K562 (cell line): Measurements from ENCODE around the gene ZNF554. TPM values are rescaled to one million over a fixed set of nuclear protein-coding genes. Genes with fewer than 3 reads are reported as not detected.

Experiments
- ATAC-seq: fragments of 200-7000 bp; cut with Tn5 transposase; 3 replicates; pipeline ENCODE4 v1.9.1; 2020; ENCODE audit warnings: moderate library complexity
- BruUV-seq: library from RNA; stranded (reverse); fragments of 400-500 nt; replicated peaks from 2 replicates; lab custom pipeline; 2021; lab: Mats Ljungman, UMichigan
- CTCF ChIA-PET: fragments of 300-600 bp; formaldehyde crosslinking; extraction: SDS; loops from one replicate; lab custom pipeline; 2021; ENCODE audit warnings: low intra/inter-chr PET ratio; lab: Yijun Ruan, JAX
- POLR2A ChIA-PET: fragments of 300-600, 350-650 bp; sonication (Branson Sonifier 250); formaldehyde crosslinking; extraction: SDS; loops from one replicate; lab custom pipeline; 2021; ENCODE audit warnings: antibody characterized with exemption, inconsistent platforms; lab: Yijun Ruan, JAX
- DNase-seq, 4 experiments: peaks; one replicate each; pipeline versions ENCODE4 v3.0.0 to v3.0.0-alpha.2; 2011 to 2018; ENCODE audit warnings: low spot score in 3 of 4, mixed read lengths in 3 of 4; ENCODE audit errors: extremely low read depth in 1 of 4
- FAIRE-seq: peaks from 2 replicates; lab custom pipeline; 2011; peaks lifted over from hg19 to GRCh38; lab: Jason Lieb, UNC
- H2AFZ ChIP-seq: 2 replicates; pipeline ENCODE4 v1.6.0; 2011; ENCODE audit warnings: low read depth, low read length, control low read depth, inconsistent platforms
- H3K27ac ChIP-seq: fragments of 200-600 bp; 3 replicates; pipeline ENCODE4 v1.8.0; 2011; ENCODE audit warnings: low read depth, mild to moderate bottlenecking, control low read depth, inconsistent platforms, low read length, moderate library complexity, mixed read lengths; ENCODE audit errors: extremely low read depth
- H3K27me3 ChIP-seq, 2 experiments: fragments of 300-600 bp in 1 of 2; 2 replicates in 1 of 2; 3 replicates in 1 of 2; pipeline versions ENCODE4 v1.6.0 to v1.8.0; 2011; ENCODE audit warnings: inconsistent platforms in 2 of 2, low read length in 2 of 2, mild to moderate bottlenecking in 1 of 2, mixed read lengths in 1 of 2, moderate library complexity in 1 of 2; ENCODE audit not compliant: control insufficient read depth in 2 of 2, insufficient read depth in 2 of 2
- H3K36me3 ChIP-seq: fragments of 300-600 bp; 3 replicates; pipeline ENCODE4 v1.8.0; 2011; ENCODE audit warnings: mild to moderate bottlenecking, low read length, inconsistent platforms; ENCODE audit not compliant: control insufficient read depth, insufficient read depth
- H3K4me1 ChIP-seq, 2 experiments: fragments of 200-600 bp in 1 of 2; replicated peaks in 1 of 2; 2 replicates in 1 of 2; 3 replicates in 1 of 2; pipeline versions ENCODE4 v1.5.1 to v1.8.0; 2011; ENCODE audit warnings: inconsistent platforms in 2 of 2, low read length in 2 of 2, mild to moderate bottlenecking in 1 of 2, mixed read lengths in 1 of 2, moderate library complexity in 1 of 2; ENCODE audit not compliant: control insufficient read depth in 2 of 2, insufficient read depth in 2 of 2
- H3K4me2 ChIP-seq: 2 replicates; pipeline ENCODE4 v1.6.1; 2011; ENCODE audit warnings: low read length, control low read depth, inconsistent platforms, mixed read lengths; ENCODE audit not compliant: insufficient read depth
- H3K4me3 ChIP-seq: fragments of 200-600 bp; sonication (generic), shearing (Covaris generic); 2 replicates; pipeline ENCODE4 v1.5.1; 2016; ENCODE audit warnings: control low read depth, inconsistent platforms
- H3K79me2 ChIP-seq: fragments of 200-600 bp; 3 replicates; pipeline ENCODE4 v1.8.0; 2011; ENCODE audit warnings: low read length, inconsistent platforms; ENCODE audit not compliant: control insufficient read depth, insufficient read depth
- H3K9ac ChIP-seq, 2 experiments: 2 replicates each; pipeline versions ENCODE4 v1.6.0 to v1.6.1; 2011; ENCODE audit warnings: low read depth in 2 of 2, low read length in 2 of 2, control low read depth in 1 of 2, inconsistent platforms in 1 of 2, mild to moderate bottlenecking in 1 of 2, mixed read lengths in 1 of 2; ENCODE audit not compliant: insufficient read depth in 1 of 2
- H3K9me1 ChIP-seq: one replicate; pipeline ENCODE4 v1.6.0; 2011; ENCODE audit warnings: inconsistent platforms, mild to moderate bottlenecking, low read length, moderate library complexity; ENCODE audit not compliant: control insufficient read depth, insufficient read depth
- H3K9me3 ChIP-seq: replicated peaks from 2 replicates; pipeline ENCODE4 v1.5.1; 2011; ENCODE audit warnings: low read depth, low read length, inconsistent platforms; ENCODE audit not compliant: control insufficient read depth, insufficient read depth
- H4K20me1 ChIP-seq: replicated peaks from 2 replicates; pipeline ENCODE4 v1.6.1; 2011; ENCODE audit warnings: low read length, inconsistent platforms, mixed read lengths; ENCODE audit not compliant: control insufficient read depth, insufficient read depth
- DMBX1 ChIP-seq: fragments of 250-450 bp; sonication (Bioruptor Pico); IDR thresholded peaks from 2 replicates; pipeline ENCODE4 v1.8.0; 2022; ENCODE audit warnings: inconsistent platforms, mild to moderate bottlenecking, moderate library complexity, borderline replicate concordance
- FOXP1 ChIP-seq: sonication (generic); formaldehyde crosslinking; IDR thresholded peaks from 2 replicates; pipeline ENCODE4 v1.8.0; 2022; ENCODE audit warnings: mild to moderate bottlenecking, missing genetic modification reagents
- NBN ChIP-seq: fragments of 450-650 bp; IDR thresholded peaks from 2 replicates; pipeline ENCODE4 v1.6.1; 2016; ENCODE audit warnings: low read depth, mild to moderate bottlenecking
- PHF8 ChIP-seq: fragments of 200-600 bp; sonication (generic); IDR thresholded peaks from 2 replicates; pipeline ENCODE4 v1.6.1; 2012; ENCODE audit warnings: mixed run types, mild to moderate bottlenecking, inconsistent platforms, low read length, moderate library complexity, borderline replicate concordance
- SRF ChIP-seq, 2 experiments: fragments of 250-450, 450-650 bp in 1 of 2; sonication (Bioruptor Pico) in 1 of 2; sonication (generic) in 1 of 2; formaldehyde crosslinking; IDR thresholded peaks; 2 replicates each; pipeline versions ENCODE4 v1.5.0 to v1.5.1; 2020 to 2022; ENCODE audit warnings: mild to moderate bottlenecking in 1 of 2, missing genetic modification reagents in 1 of 2
- ZBED1 ChIP-seq: IDR thresholded peaks from 2 replicates; pipeline ENCODE4 v1.6.1; 2014
- ZBTB17 ChIP-seq: fragments of 450-650 bp; formaldehyde crosslinking; IDR thresholded peaks from 2 replicates; pipeline ENCODE4 v1.4.0; 2020; ENCODE audit warnings: mild to moderate bottlenecking
- WGBS: fragments of 100-300 bp; shearing (Covaris generic); methylation state at CpG from one replicate; pipeline ENCODE4 v1.1.6; 2016; ENCODE audit warnings: low coverage, mixed read lengths; ENCODE audit not compliant: insufficient coverage; ENCODE audit errors: missing lambda C conversion rate; 5-methylcytosine and 5-hydroxymethylcytosine counted together
- in situ Hi-C: fragments of 300-500 bp; cut with MboI; formaldehyde crosslinking; loops from 4 replicates; pipeline ENCODE4 v1.15.0; 2018; ENCODE audit warnings: inconsistent platforms, mixed read lengths
- intact Hi-C: fragments of 100-400 bp; cut with micrococcal nuclease; formaldehyde crosslinking; loops from 2 replicates; pipeline ENCODE4 v1.14.2; 2022
- polyA plus RNA-seq, 8 experiments: library from polyadenylated mRNA; depleted of rRNA in 4 of 8; stranded (reverse) in 5 of 8; unstranded in 3 of 8; fragments of >200 nt; fragmentation: Nextera tagmentation in 2 of 8; fragmentation: Illumina TruSeq in 1 of 8; extraction: Ambion mirVana in 2 of 8; extraction: Trizol in 1 of 8; gene quantifications; 2 replicates each; pipeline versions ENCODE4 v1.2.1 to v1.2.3, GENCODE V29; 2011 to 2014; ENCODE audit warnings: inconsistent platforms in 1 of 8, missing spikeins in 1 of 8
- total RNA-seq, 7 experiments: library from RNA; depleted of rRNA in 6 of 7; stranded (reverse); fragments of >200 nt in 6 of 7; fragmentation: Illumina TruSeq in 2 of 7; extraction: Trizol in 2 of 7; gene quantifications; 2 replicates each; pipeline versions ENCODE4 v1.2.1 to v1.2.3, GENCODE V29; 2011 to 2021; ENCODE audit warnings: low replicate concordance in 1 of 7
- TF ChIP-seq, protein P1 (sequence below): fragments of 250-450 bp; sonication (Bioruptor Pico); IDR thresholded peaks from 2 replicates; pipeline ENCODE4 v1.4.0; 2020

Gene ZNF554
- total and polyA plus RNA-seq, 9 of the 15 experiments (the other 6 are each of a cell fraction or from before 2014, with no cell fraction given) = 0.07 to 1.8 (median 1.1) TPM

DNA sequence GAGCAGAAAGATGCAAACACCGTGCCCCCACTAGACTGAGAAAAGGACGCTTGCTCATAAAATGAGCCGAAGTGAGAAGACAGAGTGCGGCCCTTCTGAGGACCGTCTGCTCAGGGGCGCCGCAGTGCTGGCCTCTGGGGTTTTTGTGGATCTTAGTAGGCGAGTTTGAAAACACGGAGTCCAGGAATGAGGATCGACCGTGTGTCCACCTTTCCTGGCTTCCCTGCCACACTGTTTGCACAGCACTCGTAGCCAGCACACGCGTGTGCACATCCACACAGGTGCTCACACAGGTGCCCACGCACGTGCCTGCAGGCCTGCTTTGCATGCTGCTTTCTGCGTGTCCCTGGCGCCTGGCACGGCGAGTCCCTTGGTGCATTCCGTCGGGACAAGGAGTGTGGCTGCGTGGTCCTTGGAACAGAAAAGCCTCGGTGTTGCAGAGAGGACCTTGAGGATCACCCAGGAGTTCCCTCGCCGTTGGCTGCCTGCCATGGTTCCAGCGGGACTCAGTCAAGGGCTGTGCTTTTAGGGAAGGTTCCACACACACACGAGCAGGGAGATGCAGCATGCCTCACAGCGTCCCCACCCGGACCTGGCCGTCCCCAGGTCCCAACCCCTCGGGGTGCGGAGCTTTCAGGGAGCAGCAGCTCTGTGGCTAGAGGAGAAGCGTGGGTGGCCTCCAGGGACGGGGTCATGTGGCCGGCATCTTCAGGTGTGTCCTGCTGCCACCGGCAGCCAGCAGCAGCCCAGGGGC lies 10.1 kb upstream of the ZNF554 start:
- no peak overlapping the region for H3K4me2 ChIP-seq
- H3K9me3 ChIP-seq = no peaks in the 10 kb centered on the region
- BruUV-seq = TSS peak; percentile 25
- POLR2A ChIA-PET = interaction anchor here (0.8 kb wide), 1 partner anchor 9 kb away, joined by 3 read pairs; no protein-coding TSS in a partner anchor
- no peak overlapping the region for H2AFZ ChIP-seq
- H3K79me2 ChIP-seq = no peaks in the 10 kb centered on the region
- CTCF ChIA-PET = no interaction called here
- peaks cover 0 to 22% of the 10 kb centered on the region in 2 experiments; a peak in 2 of 5 replicates for H3K4me1 ChIP-seq
- FAIRE-seq (no peak), DNase-seq (no peak), ATAC-seq (no peak)
- no peak overlapping the region for H3K9ac ChIP-seq
- TF ChIP-seq FOXP1 (no peak), ZBED1 (no peak), PHF8 (no peak), SRF (CRISPR knock-in tag; IDR thresholded peaks at IDR 0.05) (no peak), ZBTB17 (no peak), DMBX1 (CRISPR knock-in tag) (no peak), NBN (no peak)
- TF ChIP-seq, protein P1, sequence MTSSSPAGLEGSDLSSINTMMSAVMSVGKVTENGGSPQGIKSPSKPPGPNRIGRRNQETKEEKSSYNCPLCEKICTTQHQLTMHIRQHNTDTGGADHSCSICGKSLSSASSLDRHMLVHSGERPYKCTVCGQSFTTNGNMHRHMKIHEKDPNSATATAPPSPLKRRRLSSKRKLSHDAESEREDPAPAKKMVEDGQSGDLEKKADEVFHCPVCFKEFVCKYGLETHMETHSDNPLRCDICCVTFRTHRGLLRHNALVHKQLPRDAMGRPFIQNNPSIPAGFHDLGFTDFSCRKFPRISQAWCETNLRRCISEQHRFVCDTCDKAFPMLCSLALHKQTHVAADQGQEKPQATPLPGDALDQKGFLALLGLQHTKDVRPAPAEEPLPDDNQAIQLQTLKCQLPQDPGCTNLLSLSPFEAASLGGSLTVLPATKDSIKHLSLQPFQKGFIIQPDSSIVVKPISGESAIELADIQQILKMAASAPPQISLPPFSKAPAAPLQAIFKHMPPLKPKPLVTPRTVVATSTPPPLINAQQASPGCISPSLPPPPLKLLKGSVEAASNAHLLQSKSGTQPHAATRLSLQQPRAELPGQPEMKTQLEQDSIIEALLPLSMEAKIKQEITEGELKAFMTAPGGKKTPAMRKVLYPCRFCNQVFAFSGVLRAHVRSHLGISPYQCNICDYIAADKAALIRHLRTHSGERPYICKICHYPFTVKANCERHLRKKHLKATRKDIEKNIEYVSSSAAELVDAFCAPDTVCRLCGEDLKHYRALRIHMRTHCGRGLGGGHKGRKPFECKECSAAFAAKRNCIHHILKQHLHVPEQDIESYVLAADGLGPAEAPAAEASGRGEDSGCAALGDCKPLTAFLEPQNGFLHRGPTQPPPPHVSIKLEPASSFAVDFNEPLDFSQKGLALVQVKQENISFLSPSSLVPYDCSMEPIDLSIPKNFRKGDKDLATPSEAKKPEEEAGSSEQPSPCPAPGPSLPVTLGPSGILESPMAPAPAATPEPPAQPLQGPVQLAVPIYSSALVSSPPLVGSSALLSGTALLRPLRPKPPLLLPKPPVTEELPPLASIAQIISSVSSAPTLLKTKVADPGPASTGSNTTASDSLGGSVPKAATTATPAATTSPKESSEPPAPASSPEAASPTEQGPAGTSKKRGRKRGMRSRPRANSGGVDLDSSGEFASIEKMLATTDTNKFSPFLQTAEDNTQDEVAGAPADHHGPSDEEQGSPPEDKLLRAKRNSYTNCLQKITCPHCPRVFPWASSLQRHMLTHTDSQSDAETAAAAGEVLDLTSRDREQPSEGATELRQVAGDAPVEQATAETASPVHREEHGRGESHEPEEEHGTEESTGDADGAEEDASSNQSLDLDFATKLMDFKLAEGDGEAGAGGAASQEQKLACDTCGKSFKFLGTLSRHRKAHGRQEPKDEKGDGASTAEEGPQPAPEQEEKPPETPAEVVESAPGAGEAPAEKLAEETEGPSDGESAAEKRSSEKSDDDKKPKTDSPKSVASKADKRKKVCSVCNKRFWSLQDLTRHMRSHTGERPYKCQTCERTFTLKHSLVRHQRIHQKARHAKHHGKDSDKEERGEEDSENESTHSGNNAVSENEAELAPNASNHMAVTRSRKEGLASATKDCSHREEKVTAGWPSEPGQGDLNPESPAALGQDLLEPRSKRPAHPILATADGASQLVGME = no peak
- peaks cover 93% of the 10 kb centered on the region; the same call in 2 of the 3 replicates for H3K36me3 ChIP-seq
- H3K4me3 ChIP-seq = no peak overlapping the region
- no peaks in the 10 kb centered on the region for H4K20me1 ChIP-seq
- no peaks in the 10 kb centered on the region for H3K27me3 ChIP-seq
- H3K9me1 ChIP-seq = no peaks in the 10 kb centered on the region
- H3K27ac ChIP-seq = no peak overlapping the region
- intact Hi-C loops (no loop called here), in situ Hi-C loops (no loop called here)
- 96% methylated on average over 32 of the region's 37 CpGs for WGBS
